Measurements from ENCODE around the gene STX10. TPM values are rescaled to one million over a fixed set of nuclear protein-coding genes. Genes with fewer than 3 reads are reported as not detected.

STX10 gene
- total and polyA plus RNA-seq, 9 of the 15 experiments (the other 6 are each of a cell fraction or from before 2014, with no cell fraction given) = 0.51 to 66.3 (median 31.0) TPM

GRCh38 chr19:13154911-13155471, 4.8 kb upstream of the STX10 start (continued):
- TF ChIP-seq ZNF384 (IDR thresholded peaks at IDR 0.05; ENCODE audit: low read depth, low read length) (no peak), ZNF707 (CRISPR knock-in tag; conservative IDR thresholded peaks at IDR 0.05) (no peak), BRF2 (IDR thresholded peaks at IDR 0.05; ENCODE audit: borderline replicate concordance, insufficient read depth, insufficient read length) (no peak), JUND (IDR thresholded peaks at IDR 0.05; ENCODE audit: borderline replicate concordance, low read depth, low read length) (no peak), JUND (tag; IDR thresholded peaks at IDR 0.05; ENCODE audit: borderline replicate concordance, low read depth, low read length) (no peak), HDAC1 (IDR thresholded peaks at IDR 0.05) (peak in 1 of 2 experiments; percentile 59; a peak in 1 of 4 replicates), CREM (IDR thresholded peaks at IDR 0.05; ENCODE audit: low read depth) (no peak), POLR2AphosphoS2 (IDR thresholded peaks at IDR 0.05; ENCODE audit: low read length) (peak; percentile 94; the same call in 1 of the 2 replicates), NFIC (IDR thresholded peaks at IDR 0.05) (no peak), ZBTB1 (CRISPR knock-in tag; IDR thresholded peaks at IDR 0.05; ENCODE audit: borderline replicate concordance, low read depth) (peak; percentile 41; the same call in 1 of the 2 replicates), ERF (CRISPR knock-in tag; IDR thresholded peaks at IDR 0.05) (no peak), CEBPG (CRISPR knock-in tag; IDR thresholded peaks at IDR 0.05) (no peak), CEBPG (tag; conservative IDR thresholded peaks at IDR 0.05 in 1 of 2, IDR thresholded peaks at IDR 0.05 in 1 of 2) (no peak), FOXA3 (CRISPR knock-in tag; conservative IDR thresholded peaks at IDR 0.05 in 1 of 2, IDR thresholded peaks at IDR 0.05 in 1 of 2) (no peak), U2AF1 (optimal IDR thresholded peaks at IDR 0.05; ENCODE audit: low read depth, low read length) (no peak)
- TF ChIP-seq, protein P1, sequence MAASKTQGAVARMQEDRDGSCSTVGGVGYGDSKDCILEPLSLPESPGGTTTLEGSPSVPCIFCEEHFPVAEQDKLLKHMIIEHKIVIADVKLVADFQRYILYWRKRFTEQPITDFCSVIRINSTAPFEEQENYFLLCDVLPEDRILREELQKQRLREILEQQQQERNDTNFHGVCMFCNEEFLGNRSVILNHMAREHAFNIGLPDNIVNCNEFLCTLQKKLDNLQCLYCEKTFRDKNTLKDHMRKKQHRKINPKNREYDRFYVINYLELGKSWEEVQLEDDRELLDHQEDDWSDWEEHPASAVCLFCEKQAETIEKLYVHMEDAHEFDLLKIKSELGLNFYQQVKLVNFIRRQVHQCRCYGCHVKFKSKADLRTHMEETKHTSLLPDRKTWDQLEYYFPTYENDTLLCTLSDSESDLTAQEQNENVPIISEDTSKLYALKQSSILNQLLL (CRISPR knock-in tag; IDR thresholded peaks at IDR 0.05; ENCODE audit: borderline replicate concordance) = no peak
- TF ChIP-seq, protein P2, sequence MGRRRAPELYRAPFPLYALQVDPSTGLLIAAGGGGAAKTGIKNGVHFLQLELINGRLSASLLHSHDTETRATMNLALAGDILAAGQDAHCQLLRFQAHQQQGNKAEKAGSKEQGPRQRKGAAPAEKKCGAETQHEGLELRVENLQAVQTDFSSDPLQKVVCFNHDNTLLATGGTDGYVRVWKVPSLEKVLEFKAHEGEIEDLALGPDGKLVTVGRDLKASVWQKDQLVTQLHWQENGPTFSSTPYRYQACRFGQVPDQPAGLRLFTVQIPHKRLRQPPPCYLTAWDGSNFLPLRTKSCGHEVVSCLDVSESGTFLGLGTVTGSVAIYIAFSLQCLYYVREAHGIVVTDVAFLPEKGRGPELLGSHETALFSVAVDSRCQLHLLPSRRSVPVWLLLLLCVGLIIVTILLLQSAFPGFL (CRISPR knock-in tag; IDR thresholded peaks at IDR 0.05) = no peak
- TF ChIP-seq, protein P3, sequence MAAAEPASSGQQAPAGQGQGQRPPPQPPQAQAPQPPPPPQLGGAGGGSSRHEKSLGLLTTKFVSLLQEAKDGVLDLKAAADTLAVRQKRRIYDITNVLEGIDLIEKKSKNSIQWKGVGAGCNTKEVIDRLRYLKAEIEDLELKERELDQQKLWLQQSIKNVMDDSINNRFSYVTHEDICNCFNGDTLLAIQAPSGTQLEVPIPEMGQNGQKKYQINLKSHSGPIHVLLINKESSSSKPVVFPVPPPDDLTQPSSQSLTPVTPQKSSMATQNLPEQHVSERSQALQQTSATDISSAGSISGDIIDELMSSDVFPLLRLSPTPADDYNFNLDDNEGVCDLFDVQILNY (CRISPR knock-in tag; IDR thresholded peaks at IDR 0.05) = no peak
- TF ChIP-seq, protein P4, sequence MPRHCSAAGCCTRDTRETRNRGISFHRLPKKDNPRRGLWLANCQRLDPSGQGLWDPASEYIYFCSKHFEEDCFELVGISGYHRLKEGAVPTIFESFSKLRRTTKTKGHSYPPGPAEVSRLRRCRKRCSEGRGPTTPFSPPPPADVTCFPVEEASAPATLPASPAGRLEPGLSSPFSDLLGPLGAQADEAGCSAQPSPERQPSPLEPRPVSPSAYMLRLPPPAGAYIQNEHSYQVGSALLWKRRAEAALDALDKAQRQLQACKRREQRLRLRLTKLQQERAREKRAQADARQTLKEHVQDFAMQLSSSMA (CRISPR knock-in tag; IDR thresholded peaks at IDR 0.05) = no peak
- TF ChIP-seq, protein P5, sequence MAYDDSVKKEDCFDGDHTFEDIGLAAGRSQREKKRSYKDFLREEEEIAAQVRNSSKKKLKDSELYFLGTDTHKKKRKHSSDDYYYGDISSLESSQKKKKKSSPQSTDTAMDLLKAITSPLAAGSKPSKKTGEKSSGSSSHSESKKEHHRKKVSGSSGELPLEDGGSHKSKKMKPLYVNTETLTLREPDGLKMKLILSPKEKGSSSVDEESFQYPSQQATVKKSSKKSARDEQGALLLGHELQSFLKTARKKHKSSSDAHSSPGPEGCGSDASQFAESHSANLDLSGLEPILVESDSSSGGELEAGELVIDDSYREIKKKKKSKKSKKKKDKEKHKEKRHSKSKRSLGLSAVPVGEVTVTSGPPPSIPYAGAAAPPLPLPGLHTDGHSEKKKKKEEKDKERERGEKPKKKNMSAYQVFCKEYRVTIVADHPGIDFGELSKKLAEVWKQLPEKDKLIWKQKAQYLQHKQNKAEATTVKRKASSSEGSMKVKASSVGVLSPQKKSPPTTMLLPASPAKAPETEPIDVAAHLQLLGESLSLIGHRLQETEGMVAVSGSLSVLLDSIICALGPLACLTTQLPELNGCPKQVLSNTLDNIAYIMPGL (CRISPR knock-in tag; IDR thresholded peaks at IDR 0.05) = no peak
- TF ChIP-seq, protein P6, sequence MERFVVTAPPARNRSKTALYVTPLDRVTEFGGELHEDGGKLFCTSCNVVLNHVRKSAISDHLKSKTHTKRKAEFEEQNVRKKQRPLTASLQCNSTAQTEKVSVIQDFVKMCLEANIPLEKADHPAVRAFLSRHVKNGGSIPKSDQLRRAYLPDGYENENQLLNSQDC (CRISPR knock-in tag; IDR thresholded peaks at IDR 0.05) = no peak

All from K562 (cell line).